Fibroblast of lung (primary cell): ENCODE results near the gene LACRT.

ENCODE experiments used
- CTCF ChIP-seq, 2 donors: IDR thresholded peaks in 1 of 2; conservative IDR thresholded peaks in 1 of 2; 1 replicate in 1 of 2; 2 replicates in 1 of 2; pipeline ENCODE4 v1.5.1; 2011 to 2012; ENCODE audit warnings: low read length in 2 of 2, control low read depth in 1 of 2, inconsistent platforms in 1 of 2, low read depth in 1 of 2, mild to moderate bottlenecking in 1 of 2
- EZH2 ChIP-seq: IDR thresholded peaks from 2 replicates; pipeline ENCODE4 v1.5.1; 2012; ENCODE audit warnings: low read length, control low read depth, mild to moderate bottlenecking; ENCODE audit errors: missing control alignments

GRCh38 chr12:54588890-54589267 is 45.8 kb downstream of the LACRT start:
- no peak for TF ChIP-seq CTCF (conservative IDR thresholded peaks at IDR 0.05 in 1 of 2, IDR thresholded peaks at IDR 0.05 in 1 of 2; ENCODE audit: low read depth in 1 of 2, low read length in 2 of 2)
- TF ChIP-seq EZH2, result peak; percentile 88
